Measurements from ENCODE around the gene BHLHE40. TPM values are rescaled to one million over a fixed set of nuclear protein-coding genes. Genes with fewer than 3 reads are reported as not detected.
A peak's percentile ranks its signal among the peaks of the same experiment; 100 is the strongest.
"Not testable (repeated sequence)": the region's sequence is repeated elsewhere in the genome, so short reads cannot be mapped to it uniquely, and the experiment has no call there.

BHLHE40 gene
- total RNA-seq, 2 donors from 2014 or later = 31.1 to 85.6 TPM

GRCh38 chr3:4956738-4957137, 22.5 kb upstream of the BHLHE40 start:
- ATAC-seq (no peak), DNase-seq (no peak)
- intact Hi-C loops (cut with DNase I) = no loop called here

GRCh38 chr3:4957978-4958377, 21.3 kb upstream of the BHLHE40 start:
- intact Hi-C loops (cut with DNase I) = no loop called here
- DNase-seq (no peak), ATAC-seq (no peak)

- intact Hi-C loops (cut with DNase I) = no loop called here
- no peak for DNase-seq
- no peak for ATAC-seq
Measured at GRCh38 chr3:4959180-4959579, 20.1 kb upstream of the BHLHE40 start.

GRCh38 chr3:4961865-4962264, 17.4 kb upstream of the BHLHE40 start:
- DNase-seq; intact Hi-C loops (cut with DNase I): not testable (repeated sequence)

GRCh38 chr3:4963669-4964570, 15.3 kb upstream of the BHLHE40 start:
- intact Hi-C loops (cut with DNase I) = no loop called here
- no peak for ATAC-seq
- no peak for DNase-seq

More at GRCh38 chr3:4961865-4962264, 17.4 kb upstream of the BHLHE40 start:
- ATAC-seq = not testable (repeated sequence)

GRCh38 chr3:4966006-4966405, 13.2 kb upstream of the BHLHE40 start:
- intact Hi-C loops (cut with DNase I); DNase-seq; ATAC-seq: not testable (repeated sequence)

GRCh38 chr3:4967683-4968082, 11.6 kb upstream of the BHLHE40 start:
- intact Hi-C loops (cut with DNase I); DNase-seq; ATAC-seq: not testable (repeated sequence)

- intact Hi-C loops (cut with DNase I) = loop anchor here in 1 of 2 donors (10.0 kb wide), 1 partner anchor 97 kb away; no protein-coding TSS in a partner anchor
- not testable (repeated sequence) for DNase-seq, ATAC-seq
Measured at GRCh38 chr3:4971437-4971836, 7.8 kb upstream of the BHLHE40 start.

- intact Hi-C loops (cut with DNase I) = loop anchor here in 1 of 2 donors (10.0 kb wide), 1 partner anchor 97 kb away; no protein-coding TSS in a partner anchor
- ATAC-seq (no peak), DNase-seq (no peak)
Measured at GRCh38 chr3:4971838-4972237, 7.4 kb upstream of the BHLHE40 start.

GRCh38 chr3:4972652-4973643, 6.3 kb upstream of the BHLHE40 start:
- ATAC-seq = no peak
- intact Hi-C loops (cut with DNase I) = loop anchor here in 1 of 2 donors (10.0 kb wide), 1 partner anchor 98 kb away; no protein-coding TSS in a partner anchor
- no peak for DNase-seq

GRCh38 chr3:4974154-4974553, 5.1 kb upstream of the BHLHE40 start:
- intact Hi-C loops (cut with DNase I) = loop anchor here in 1 of 2 donors (10.0 kb wide), 1 partner anchor 99 kb away; no protein-coding TSS in a partner anchor
- ATAC-seq = no peak
- DNase-seq = no peak

GRCh38 chr3:4976109-4976508, 3.1 kb upstream of the BHLHE40 start:
- DNase-seq (peak; percentile 58), ATAC-seq (no peak)
- intact Hi-C loops (cut with DNase I) = loop anchor here in 1 of 2 donors (10.0 kb wide), 1 partner anchor 101 kb away; no protein-coding TSS in a partner anchor

- ATAC-seq (peak; percentile 36 to 47), DNase-seq (peak; percentile 93)
- intact Hi-C loops (cut with DNase I) = loop anchor here (1.0 to 10.0 kb wide), 2 partner anchors 102 to 255 kb away; no protein-coding TSS in a partner anchor
Measured at GRCh38 chr3:4977001-4977852, 2.0 kb upstream of the BHLHE40 start.

GRCh38 chr3:4977853-4978203, 1.4 kb upstream of the BHLHE40 start:
- intact Hi-C loops (cut with DNase I) = loop anchor here (1.0 to 10.0 kb wide), 2 partner anchors 103 to 256 kb away; no protein-coding TSS in a partner anchor
- DNase-seq (no peak), ATAC-seq (no peak)

- ATAC-seq = peak; percentile 69 to 80
- DNase-seq = peak; percentile 99
- intact Hi-C loops (cut with DNase I) = loop anchor here in 1 of 2 donors (10.0 kb wide), 1 partner anchor 104 kb away; no protein-coding TSS in a partner anchor
Measured at GRCh38 chr3:4978204-4978965, 852 bp upstream of the BHLHE40 start.

- peak; percentile 64 to 68 for ATAC-seq
- peak; percentile 97 for DNase-seq
- intact Hi-C loops (cut with DNase I) = loop anchor here in 1 of 2 donors (10.0 kb wide), 1 partner anchor 104 kb away; no protein-coding TSS in a partner anchor
Measured at GRCh38 chr3:4978966-4979427, 240 bp upstream of the BHLHE40 start.
